Neural progenitor cell (in vitro differentiated cells): Measurements from ENCODE around the gene DCUN1D4. TPM values are rescaled to one million over a fixed set of nuclear protein-coding genes. Genes with fewer than 3 reads are reported as not detected.
"Not testable (repeated sequence)": the region's sequence is repeated elsewhere in the genome, so short reads cannot be mapped to it uniquely, and the experiment has no call there.

Experiments
- DNase-seq: peaks from one replicate; pipeline ENCODE4 v3.0.0-alpha.2; 2016; ENCODE audit warnings: low spot score
- H2AFZ ChIP-seq: fragments of 200-600 bp; sonication (generic); replicated peaks from 2 replicates; pipeline ENCODE4 v1.6.1; 2016; ENCODE audit warnings: antibody characterized with exemption
- H3F3A ChIP-seq: fragments of 200-600 bp; sonication (generic); 2 replicates; pipeline ENCODE4 v1.6.1; 2016; ENCODE audit warnings: antibody characterized with exemption, low read depth
- H3K27ac ChIP-seq: fragments of 200-600 bp; sonication (generic); 2 replicates; pipeline ENCODE4 v1.5.1; 2016; ENCODE audit warnings: mild to moderate bottlenecking
- H3K27me3 ChIP-seq: fragments of 200-600 bp; sonication (generic); 2 replicates; pipeline ENCODE4 v1.6.1; 2016; ENCODE audit warnings: mild to moderate bottlenecking, moderate library complexity
- H3K36me3 ChIP-seq: fragments of 200-600 bp; sonication (generic); 2 replicates; pipeline ENCODE4 v1.5.1; 2016
- H3K4me1 ChIP-seq: fragments of 200-600 bp; sonication (generic); 2 replicates; pipeline ENCODE4 v1.6.1; 2016; ENCODE audit warnings: mixed run types
- H3K4me2 ChIP-seq: fragments of 200-600 bp; sonication (generic); 2 replicates; pipeline ENCODE4 v1.6.1; 2016
- H3K4me3 ChIP-seq: fragments of 200-600 bp; sonication (generic); 2 replicates; pipeline ENCODE4 v1.5.1; 2016
- H3K79me2 ChIP-seq: fragments of 200-600 bp; sonication (generic); 2 replicates; pipeline ENCODE4 v1.6.1; 2016; ENCODE audit warnings: low read depth
- H3K9ac ChIP-seq: fragments of 200-600 bp; sonication (generic); 2 replicates; pipeline ENCODE4 v1.6.1; 2016
- H3K9me3 ChIP-seq: fragments of 200-600 bp; sonication (generic); 2 replicates; pipeline ENCODE4 v1.5.1; 2016; ENCODE audit warnings: low read depth
- H4K20me1 ChIP-seq: fragments of 200-600 bp; sonication (generic); 2 replicates; pipeline ENCODE4 v1.6.1; 2016; ENCODE audit warnings: low read depth
- H3K27ac Mint-ChIP-seq: 3 replicates; pipeline ENCODE4 v1.8.0; 2021; ENCODE audit warnings: mixed read lengths
- H3K27me3 Mint-ChIP-seq: 2 replicates; pipeline ENCODE4 v1.8.0; 2022; ENCODE audit warnings: low read depth, mild to moderate bottlenecking, inconsistent platforms, moderate library complexity, mixed read lengths; ENCODE audit not compliant: insufficient read depth
- H3K36me3 Mint-ChIP-seq: 3 replicates; pipeline ENCODE4 v1.8.0; 2021; ENCODE audit warnings: mixed read lengths
- H3K4me1 Mint-ChIP-seq: 3 replicates; pipeline ENCODE4 v1.8.0; 2021; ENCODE audit warnings: mixed read lengths
- H3K4me3 Mint-ChIP-seq: 3 replicates; pipeline ENCODE4 v1.8.0; 2021; ENCODE audit warnings: mild to moderate bottlenecking, moderate library complexity, mixed read lengths
- H3K9me3 Mint-ChIP-seq: 3 replicates; pipeline ENCODE4 v1.8.0; 2020; ENCODE audit warnings: mixed read lengths
- EZH2 ChIP-seq: fragments of 200-600 bp; sonication (generic); IDR thresholded peaks from 2 replicates; pipeline ENCODE4 v1.6.1; 2017; ENCODE audit warnings: antibody characterized with exemption, mild to moderate bottlenecking, moderate library complexity
- EZH2phosphoT487 ChIP-seq: fragments of 200-600 bp; sonication (generic); IDR thresholded peaks from 2 replicates; pipeline ENCODE4 v1.6.1; 2017; ENCODE audit warnings: antibody characterized with exemption
- total RNA-seq: library from RNA; depleted of rRNA; stranded (reverse); fragments of >200 nt; gene quantifications from 2 replicates; pipeline ENCODE4 v1.2.3, GENCODE V29; 2015; ENCODE audit warnings: low replicate concordance
- TF ChIP-seq, protein P1 (sequence below): fragments of 200-600 bp; sonication (generic); IDR thresholded peaks from 2 replicates; pipeline ENCODE4 v1.5.1; 2017; ENCODE audit warnings: antibody characterized with exemption, mild to moderate bottlenecking

Gene DCUN1D4
- total RNA-seq, 1 donor from 2014 or later = 180 TPM

DNA sequence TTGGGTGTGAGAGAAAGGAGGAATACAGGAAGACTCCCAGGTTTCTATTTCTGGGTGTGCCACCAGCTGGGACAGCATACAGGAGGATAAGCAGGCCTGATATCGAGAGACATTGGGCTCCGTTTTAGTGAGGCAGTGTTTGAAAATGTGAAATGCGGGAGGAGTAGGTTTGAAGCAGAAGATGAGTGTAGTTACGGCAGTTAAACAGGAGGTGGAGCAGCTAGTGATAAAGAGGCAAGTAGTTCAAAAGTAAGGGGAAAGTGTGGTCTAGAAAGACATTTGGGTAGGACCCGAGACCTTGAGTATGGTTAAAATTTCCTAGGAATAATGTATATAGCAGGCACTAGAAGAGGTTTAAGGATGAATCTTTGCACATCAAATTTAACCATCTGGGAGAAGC is 42.4 kb downstream of the DCUN1D4 start:
- H3K79me2 ChIP-seq = peaks cover 51% of the 10 kb centered on the region
- peaks cover 42% of the 10 kb centered on the region for H3K36me3 ChIP-seq
- H3K27me3 Mint-ChIP-seq = no peaks in the 10 kb centered on the region
- peaks cover 4% of the 10 kb centered on the region for H3K9me3 Mint-ChIP-seq
- H3K36me3 Mint-ChIP-seq = peaks cover 55% of the 10 kb centered on the region
- H3K27me3 ChIP-seq = no peaks in the 10 kb centered on the region
- H3K9ac ChIP-seq = no peak overlapping the region
- no peaks in the 10 kb centered on the region for H4K20me1 ChIP-seq
- TF ChIP-seq, protein P1, sequence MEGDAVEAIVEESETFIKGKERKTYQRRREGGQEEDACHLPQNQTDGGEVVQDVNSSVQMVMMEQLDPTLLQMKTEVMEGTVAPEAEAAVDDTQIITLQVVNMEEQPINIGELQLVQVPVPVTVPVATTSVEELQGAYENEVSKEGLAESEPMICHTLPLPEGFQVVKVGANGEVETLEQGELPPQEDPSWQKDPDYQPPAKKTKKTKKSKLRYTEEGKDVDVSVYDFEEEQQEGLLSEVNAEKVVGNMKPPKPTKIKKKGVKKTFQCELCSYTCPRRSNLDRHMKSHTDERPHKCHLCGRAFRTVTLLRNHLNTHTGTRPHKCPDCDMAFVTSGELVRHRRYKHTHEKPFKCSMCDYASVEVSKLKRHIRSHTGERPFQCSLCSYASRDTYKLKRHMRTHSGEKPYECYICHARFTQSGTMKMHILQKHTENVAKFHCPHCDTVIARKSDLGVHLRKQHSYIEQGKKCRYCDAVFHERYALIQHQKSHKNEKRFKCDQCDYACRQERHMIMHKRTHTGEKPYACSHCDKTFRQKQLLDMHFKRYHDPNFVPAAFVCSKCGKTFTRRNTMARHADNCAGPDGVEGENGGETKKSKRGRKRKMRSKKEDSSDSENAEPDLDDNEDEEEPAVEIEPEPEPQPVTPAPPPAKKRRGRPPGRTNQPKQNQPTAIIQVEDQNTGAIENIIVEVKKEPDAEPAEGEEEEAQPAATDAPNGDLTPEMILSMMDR = peak; percentile 52
- no peak for TF ChIP-seq EZH2
- peak; percentile 46 for DNase-seq
- no peak overlapping the region for H2AFZ ChIP-seq
- H3K4me3 Mint-ChIP-seq = no peak overlapping the region
- no peaks in the 10 kb centered on the region for H3K9me3 ChIP-seq
- peak overlapping the region; percentile 16 for H3K4me3 ChIP-seq
- peaks cover 23% of the 10 kb centered on the region for H3K4me1 Mint-ChIP-seq
- peak overlapping the region; percentile 66 for H3K4me2 ChIP-seq
- peaks cover 68% of the 10 kb centered on the region for H3F3A ChIP-seq
- peak overlapping the region; percentile 12 for H3K27ac Mint-ChIP-seq
- H3K4me1 ChIP-seq = peaks cover 55% of the 10 kb centered on the region
- peak overlapping the region; percentile 93 for H3K27ac ChIP-seq

DNA sequence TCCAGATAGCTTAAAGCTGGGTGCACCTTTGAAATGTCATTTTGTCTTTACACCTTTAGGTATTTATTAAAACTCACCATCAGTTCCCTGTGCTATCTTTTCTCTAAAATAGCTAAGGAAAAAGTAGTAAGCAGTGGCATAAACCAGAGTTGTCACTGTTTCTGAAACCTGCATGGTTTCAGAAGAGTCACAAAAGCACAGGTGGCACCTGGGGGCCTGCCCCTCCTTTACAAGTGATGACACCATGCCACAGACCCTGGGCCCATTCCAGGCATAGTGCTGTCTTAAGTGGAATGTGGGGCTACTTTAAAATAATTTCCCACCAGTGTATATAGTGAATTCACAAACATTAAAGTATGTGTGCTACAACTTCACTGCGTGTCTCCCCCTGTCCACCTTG is 47.8 kb downstream of the DCUN1D4 start:
- no peaks in the 10 kb centered on the region for H3K9me3 Mint-ChIP-seq
- H3K27ac Mint-ChIP-seq = no peak overlapping the region
- no peak for DNase-seq
- H3K27me3 ChIP-seq = no peaks in the 10 kb centered on the region
- H3K9ac ChIP-seq = no peak overlapping the region
- peaks cover 41% of the 10 kb centered on the region for H3K36me3 Mint-ChIP-seq
- H3K4me1 Mint-ChIP-seq = peaks cover 5% of the 10 kb centered on the region
- H3K27me3 Mint-ChIP-seq = no peaks in the 10 kb centered on the region
- H3F3A ChIP-seq = peaks cover 68% of the 10 kb centered on the region
- peaks cover 49% of the 10 kb centered on the region for H3K36me3 ChIP-seq
- H3K9me3 ChIP-seq = no peaks in the 10 kb centered on the region
- TF ChIP-seq EZH2 = no peak
- TF ChIP-seq, protein P1 = no peak
- TF ChIP-seq EZH2phosphoT487 = no peak
- H3K79me2 ChIP-seq = peaks cover 62% of the 10 kb centered on the region
- H2AFZ ChIP-seq = no peak overlapping the region
- H3K4me3 Mint-ChIP-seq = no peak overlapping the region
- H3K4me3 ChIP-seq = no peak overlapping the region
- no peaks in the 10 kb centered on the region for H4K20me1 ChIP-seq
- H3K27ac ChIP-seq = no peak overlapping the region
- no peak overlapping the region for H3K4me2 ChIP-seq
- peaks cover 39% of the 10 kb centered on the region for H3K4me1 ChIP-seq

DNA sequence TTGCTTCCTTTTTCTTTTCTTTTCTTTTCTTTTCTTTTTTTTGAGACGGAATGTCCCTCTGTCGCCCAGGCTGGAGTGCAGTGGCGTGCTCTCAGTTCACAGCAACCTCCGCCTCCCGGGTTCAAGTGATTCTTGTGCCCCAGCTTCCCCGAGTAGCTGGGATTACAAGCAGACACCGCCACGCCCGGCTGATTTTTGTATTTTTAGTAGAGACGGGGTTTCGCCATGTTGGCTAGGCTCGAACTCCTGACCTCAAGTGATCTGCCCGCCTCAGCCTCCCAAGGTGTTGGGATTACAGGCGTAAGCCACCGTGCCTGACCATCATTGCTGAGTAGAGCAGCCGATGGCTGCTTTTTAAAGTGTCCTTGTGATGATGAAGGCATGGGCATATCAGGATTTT is 50.4 kb downstream of the DCUN1D4 start:
- Mint-ChIP-seq H3K4me1 (peaks cover 16% of the 10 kb centered on the region), H3K36me3 (peaks cover 41% of the 10 kb centered on the region)
- H3K27ac ChIP-seq, H3K27me3 ChIP-seq, H3K27ac Mint-ChIP-seq, H3K9me3 ChIP-seq, H2AFZ ChIP-seq, H3K9ac ChIP-seq, H4K20me1 ChIP-seq, H3K4me2 ChIP-seq, H3K27me3 Mint-ChIP-seq, H3K4me3 ChIP-seq, H3K9me3 Mint-ChIP-seq, H3K4me3 Mint-ChIP-seq, DNase-seq: not testable (repeated sequence)
- H3K4me1 ChIP-seq = peaks cover 37% of the 10 kb centered on the region
- peaks cover 61% of the 10 kb centered on the region for H3K79me2 ChIP-seq
- peaks cover 56% of the 10 kb centered on the region for H3F3A ChIP-seq
- H3K36me3 ChIP-seq = peaks cover 30% of the 10 kb centered on the region

GRCh38 chr4:51894059-51894645 is 51.2 kb downstream of the DCUN1D4 start:
- Histone ChIP-seq H3K27ac (peak overlapping the region; percentile 26), H4K20me1 (no peaks in the 10 kb centered on the region), H3K27me3 (no peaks in the 10 kb centered on the region), H3K79me2 (peaks cover 62% of the 10 kb centered on the region), H3K4me2 (no peak overlapping the region), H3K9me3 (no peaks in the 10 kb centered on the region), H3K4me3 (no peak overlapping the region), H2AFZ (no peak overlapping the region), H3K4me1 (peaks cover 34% of the 10 kb centered on the region), H3F3A (peaks cover 52% of the 10 kb centered on the region), H3K36me3 (peaks cover 26% of the 10 kb centered on the region), H3K9ac (no peak overlapping the region)
- Mint-ChIP-seq H3K36me3 (peaks cover 46% of the 10 kb centered on the region), H3K9me3 (no peaks in the 10 kb centered on the region), H3K27ac (no peak overlapping the region), H3K4me3 (no peak overlapping the region), H3K27me3 (peaks cover 5% of the 10 kb centered on the region), H3K4me1 (peaks cover 16% of the 10 kb centered on the region)
- TF ChIP-seq, protein P1 = no peak
- TF ChIP-seq EZH2 = no peak
- no peak for TF ChIP-seq EZH2phosphoT487
- no peak for DNase-seq
